Endothelial cell (in vitro differentiated cells): Measurements from ENCODE around the gene ITGBL1. TPM values are rescaled to one million over a fixed set of nuclear protein-coding genes. Genes with fewer than 3 reads are reported as not detected.

Experiments
- DNase-seq: peaks from one replicate; pipeline ENCODE4 v3.0.0; 2021; ENCODE audit warnings: low spot score
- H3K27ac Mint-ChIP-seq: one replicate; pipeline ENCODE4 v1.8.0; 2021; ENCODE audit warnings: mixed read lengths, inconsistent platforms; ENCODE audit not compliant: unreplicated experiment
- H3K27me3 Mint-ChIP-seq: one replicate; pipeline ENCODE4 v1.8.0; 2021; ENCODE audit warnings: mild to moderate bottlenecking, moderate library complexity, mixed read lengths, inconsistent platforms; ENCODE audit not compliant: unreplicated experiment
- H3K36me3 Mint-ChIP-seq: one replicate; pipeline ENCODE4 v1.8.0; 2021; ENCODE audit warnings: mild to moderate bottlenecking, low read depth, mixed read lengths, inconsistent platforms; ENCODE audit not compliant: unreplicated experiment
- H3K4me1 Mint-ChIP-seq: one replicate; pipeline ENCODE4 v1.8.0; 2021; ENCODE audit warnings: mild to moderate bottlenecking, mixed read lengths, inconsistent platforms; ENCODE audit not compliant: unreplicated experiment
- H3K4me3 Mint-ChIP-seq: one replicate; pipeline ENCODE4 v1.8.0; 2021; ENCODE audit warnings: mild to moderate bottlenecking, mixed read lengths, inconsistent platforms; ENCODE audit not compliant: unreplicated experiment
- H3K9me3 Mint-ChIP-seq: one replicate; pipeline ENCODE4 v1.8.0; 2021; ENCODE audit warnings: mixed read lengths, inconsistent platforms; ENCODE audit not compliant: unreplicated experiment
- CTCF ChIP-seq: fragments of 200-600 bp; sonication (generic); IDR thresholded peaks from one replicate; pipeline ENCODE4 v1.5.0; 2021; ENCODE audit warnings: antibody characterized with exemption; ENCODE audit not compliant: unreplicated experiment
- total RNA-seq: library from RNA; stranded (reverse); fragmentation: NEBNext Ultra II Directional; extraction: Animal tissue kit (Norgen Biotek cat#: 25700); gene quantifications from one replicate; pipeline ENCODE4 v1.2.1, GENCODE V29; 2021; ENCODE audit not compliant: unreplicated experiment

The ITGBL1 gene
- total RNA-seq, 1 donor from 2014 or later = not detected

GRCh38 chr13:101717353-101717752 lies 264.9 kb downstream of the ITGBL1 start:
- no peaks in the 10 kb centered on the region for H3K27me3 Mint-ChIP-seq
- H3K4me1 Mint-ChIP-seq = no peaks in the 10 kb centered on the region
- no peaks in the 10 kb centered on the region for H3K9me3 Mint-ChIP-seq
- no peak overlapping the region for H3K4me3 Mint-ChIP-seq
- H3K36me3 Mint-ChIP-seq = no peaks in the 10 kb centered on the region
- no peak overlapping the region for H3K27ac Mint-ChIP-seq
- no peak for TF ChIP-seq CTCF
- no peak for DNase-seq

GRCh38 chr13:101718496-101718895 lies 266.0 kb downstream of the ITGBL1 start:
- no peak for TF ChIP-seq CTCF
- DNase-seq = no peak
- no peaks in the 10 kb centered on the region for H3K36me3 Mint-ChIP-seq
- H3K4me3 Mint-ChIP-seq = no peak overlapping the region
- no peaks in the 10 kb centered on the region for H3K9me3 Mint-ChIP-seq
- H3K4me1 Mint-ChIP-seq = no peaks in the 10 kb centered on the region
- no peak overlapping the region for H3K27ac Mint-ChIP-seq
- no peaks in the 10 kb centered on the region for H3K27me3 Mint-ChIP-seq

GRCh38 chr13:101726681-101727080 lies 274.2 kb downstream of the ITGBL1 start:
- Mint-ChIP-seq H3K4me3 (no peak overlapping the region), H3K4me1 (no peaks in the 10 kb centered on the region), H3K27me3 (no peaks in the 10 kb centered on the region), H3K36me3 (no peaks in the 10 kb centered on the region), H3K27ac (no peak overlapping the region), H3K9me3 (no peaks in the 10 kb centered on the region)
- DNase-seq = no peak
- no peak for TF ChIP-seq CTCF

- no peak for TF ChIP-seq CTCF
- no peaks in the 10 kb centered on the region for H3K36me3 Mint-ChIP-seq
- no peaks in the 10 kb centered on the region for H3K9me3 Mint-ChIP-seq
- no peaks in the 10 kb centered on the region for H3K27me3 Mint-ChIP-seq
- DNase-seq = no peak
- no peak overlapping the region for H3K27ac Mint-ChIP-seq
- H3K4me1 Mint-ChIP-seq = no peaks in the 10 kb centered on the region
- H3K4me3 Mint-ChIP-seq = no peak overlapping the region
Measured at GRCh38 chr13:101727118-101727517, 274.6 kb downstream of the ITGBL1 start.

- H3K9me3 Mint-ChIP-seq = no peaks in the 10 kb centered on the region
- H3K4me3 Mint-ChIP-seq = no peak overlapping the region
- DNase-seq = no peak
- H3K27me3 Mint-ChIP-seq = no peaks in the 10 kb centered on the region
- H3K27ac Mint-ChIP-seq = no peak overlapping the region
- no peak for TF ChIP-seq CTCF
- H3K36me3 Mint-ChIP-seq = no peaks in the 10 kb centered on the region
- no peaks in the 10 kb centered on the region for H3K4me1 Mint-ChIP-seq
Measured at GRCh38 chr13:101728021-101728420, 275.5 kb downstream of the ITGBL1 start.
